ENCODE measurements around the gene MFSD2A. TPM values are rescaled to one million over a fixed set of nuclear protein-coding genes. Genes with fewer than 3 reads are reported as not detected.

Gene MFSD2A
- polyA plus RNA-seq, 3 donors, result 6.8 to 17.9 (median 7.9) TPM

GRCh38 chr1:39952359-39953110 is 2.4 kb upstream of the MFSD2A start:
- H3K79me2 ChIP-seq (ENCODE audit: insufficient read depth, low read length), result peaks cover 26% of the 10 kb centered on the region
- H4K20me1 ChIP-seq (ENCODE audit: insufficient read depth, low read length), result peaks cover 23% of the 10 kb centered on the region
- no peak overlapping the region for H3K27ac ChIP-seq (ENCODE audit: low read depth in 1 of 2, low read length in 2 of 2)
- H3K4me1 ChIP-seq (ENCODE audit: control insufficient read depth in 1 of 2, insufficient read depth in 2 of 2, low read length in 2 of 2), result peaks cover 52 to 54% of the 10 kb centered on the region in 2 donors
- H3K36me3 ChIP-seq (replicated peaks in 1 of 2; ENCODE audit: control insufficient read depth in 1 of 2, insufficient read depth in 2 of 2, low read length in 2 of 2), result peaks cover 0 to 7% of the 10 kb centered on the region in 2 donors
- peak overlapping the region in 1 of 7 donors; percentile 33 for H3K27ac Mint-ChIP-seq
- H3K9me3 ChIP-seq (replicated peaks in 1 of 2; ENCODE audit: control insufficient read depth in 1 of 2, insufficient read depth in 1 of 2, low read length in 2 of 2), result no peaks in the 10 kb centered on the region
- peaks cover 51% of the 10 kb centered on the region for H3K4me1 Mint-ChIP-seq
- H3K27me3 ChIP-seq (ENCODE audit: control insufficient read depth in 2 of 2, insufficient read depth in 2 of 2, low read length in 2 of 2), result no peaks in the 10 kb centered on the region
- no peak overlapping the region for H3K4me2 ChIP-seq (replicated peaks; ENCODE audit: extremely low read depth, low read length, poor library complexity, severe bottlenecking)
- H3K4me3 ChIP-seq (replicated peaks in 1 of 3; ENCODE audit: low read depth in 2 of 3, low read length in 3 of 3), result no peak overlapping the region
- no peak for TF ChIP-seq CTCF (IDR thresholded peaks at IDR 0.05)
- H3K27me3 Mint-ChIP-seq (ENCODE audit: low read depth in 3 of 3), result peaks cover 0 to 3% (median 0%) of the 10 kb centered on the region in 3 donors
- no peak for DNase-seq
- no peak overlapping the region for H2AFZ ChIP-seq (ENCODE audit: insufficient read depth, low read depth, low read length, poor library complexity, severe bottlenecking)
- WGBS (ENCODE audit: insufficient coverage), result 87% methylated on average over 8 of the region's 8 CpGs
- intact Hi-C loops (cut with micrococcal nuclease), result no loop called here
- peak overlapping the region in 1 of 2 donors; percentile 16 for H3K4me3 Mint-ChIP-seq
- peaks cover 0 to 8% (median 3%) of the 10 kb centered on the region in 7 donors for H3K9me3 Mint-ChIP-seq
- peaks cover 7 to 8% of the 10 kb centered on the region in 2 donors for H3K36me3 Mint-ChIP-seq
- no peak overlapping the region for H3K9ac ChIP-seq (ENCODE audit: insufficient read depth, low read length, poor library complexity, severe bottlenecking)

- TF ChIP-seq CTCF (IDR thresholded peaks at IDR 0.05), result no peak
- Histone ChIP-seq H3K9me3 (replicated peaks in 1 of 2; ENCODE audit: control insufficient read depth in 1 of 2, insufficient read depth in 1 of 2, low read length in 2 of 2) (no peaks in the 10 kb centered on the region), H3K9ac (ENCODE audit: insufficient read depth, low read length, poor library complexity, severe bottlenecking) (peak overlapping the region; percentile 79), H3K27me3 (ENCODE audit: control insufficient read depth in 2 of 2, insufficient read depth in 2 of 2, low read length in 2 of 2) (no peaks in the 10 kb centered on the region), H3K4me1 (ENCODE audit: control insufficient read depth in 1 of 2, insufficient read depth in 2 of 2, low read length in 2 of 2) (peaks cover 71 to 73% of the 10 kb centered on the region in 2 donors), H3K79me2 (ENCODE audit: insufficient read depth, low read length) (peaks cover 44% of the 10 kb centered on the region), H3K27ac (ENCODE audit: low read depth in 1 of 2, low read length in 2 of 2) (peak overlapping the region; percentile 57 to 84), H3K36me3 (replicated peaks in 1 of 2; ENCODE audit: control insufficient read depth in 1 of 2, insufficient read depth in 2 of 2, low read length in 2 of 2) (peaks cover 0 to 9% of the 10 kb centered on the region in 2 donors), H3K4me3 (replicated peaks in 1 of 3; ENCODE audit: low read depth in 2 of 3, low read length in 3 of 3) (peak overlapping the region; percentile 8 to 93 (median 19)), H2AFZ (ENCODE audit: insufficient read depth, low read depth, low read length, poor library complexity, severe bottlenecking) (peak overlapping the region; percentile 77), H4K20me1 (ENCODE audit: insufficient read depth, low read length) (peaks cover 33% of the 10 kb centered on the region), H3K4me2 (replicated peaks; ENCODE audit: extremely low read depth, low read length, poor library complexity, severe bottlenecking) (peak overlapping the region; percentile 98)
- peaks cover 69% of the 10 kb centered on the region for H3K4me1 Mint-ChIP-seq
- DNase-seq, result peak in 2 of 3 donors; percentile 37 to 51
- peak overlapping the region; percentile 82 to 94 (median 88) for H3K27ac Mint-ChIP-seq
- intact Hi-C loops (cut with micrococcal nuclease), result no loop called here
- WGBS (ENCODE audit: insufficient coverage), result 16% methylated on average over 13 of the region's 17 CpGs
- H3K36me3 Mint-ChIP-seq, result peaks cover 7 to 20% of the 10 kb centered on the region in 2 donors
- H3K9me3 Mint-ChIP-seq, result peaks cover 0 to 3% (median 2%) of the 10 kb centered on the region in 7 donors
- peaks cover 0 to 3% (median 0%) of the 10 kb centered on the region in 3 donors for H3K27me3 Mint-ChIP-seq (ENCODE audit: low read depth in 3 of 3)
- H3K4me3 Mint-ChIP-seq, result peak overlapping the region; percentile 96 to 99
Measured at GRCh38 chr1:39954324-39954869, 548 bp upstream of the MFSD2A start.
